OCI-LY3 (cell line): Measurements from ENCODE around the gene CDCA3.

ENCODE experiments used
- H2AFZ ChIP-seq: fragments of 200-600, 300-600 bp; shearing (Covaris generic); 2 replicates; pipeline ENCODE4 v1.6.0; 2014; ENCODE audit warnings: antibody characterized with exemption, low read depth, low read length
- H3K27ac ChIP-seq: fragments of 200-600, 300-600 bp; sonication (generic); 2 replicates; pipeline ENCODE4 v1.5.1; 2014; ENCODE audit warnings: mild to moderate bottlenecking, low read length, moderate library complexity, mixed read lengths
- H3K27me3 ChIP-seq: fragments of 200-600, 300-600 bp; sonication (generic); 2 replicates; pipeline ENCODE4 v1.6.1; 2014; ENCODE audit warnings: low read depth, low read length, mixed read lengths
- H3K36me3 ChIP-seq: fragments of 200-600, 300-600 bp; sonication (generic); replicated peaks from 2 replicates; pipeline ENCODE3; 2014; ENCODE audit warnings: low read depth, low read length, mixed read lengths
- H3K4me1 ChIP-seq: fragments of 300-600, 200-600 bp; sonication (generic); 2 replicates; pipeline ENCODE4 v1.6.1; 2014; ENCODE audit warnings: low read length, mixed read lengths
- H3K4me2 ChIP-seq: fragments of 200-600, 300-600 bp; sonication (generic); 2 replicates; pipeline ENCODE4 v1.6.1; 2014; ENCODE audit warnings: low read length, mixed read lengths
- H3K4me3 ChIP-seq: fragments of 300-600, 200-600 bp; sonication (generic); 2 replicates; pipeline ENCODE4 v1.5.1; 2014; ENCODE audit warnings: antibody characterized with exemption, mild to moderate bottlenecking, low read length, moderate library complexity
- H3K79me2 ChIP-seq: fragments of 300-600, 200-600 bp; shearing (Covaris generic); 2 replicates; pipeline ENCODE4 v1.6.1; 2014; ENCODE audit warnings: mild to moderate bottlenecking, low read length, mixed read lengths
- H3K9ac ChIP-seq: fragments of 300-600, 200-600 bp; shearing (Covaris generic); 2 replicates; pipeline ENCODE4 v1.6.0; 2014; ENCODE audit warnings: mild to moderate bottlenecking, low read length, moderate library complexity
- H3K9me3 ChIP-seq: fragments of 200-600, 300-600 bp; shearing (Covaris generic); 2 replicates; pipeline ENCODE4 v1.6.1; 2014; ENCODE audit warnings: low read length, mixed read lengths; ENCODE audit not compliant: insufficient read depth
- H4K20me1 ChIP-seq: fragments of 200-600, 300-600 bp; sonication (generic); 2 replicates; pipeline ENCODE4 v1.6.1; 2016; ENCODE audit warnings: low read length, mixed read lengths; ENCODE audit not compliant: insufficient read depth
- EZH2phosphoT487 ChIP-seq: fragments of 200-600 bp; shearing (Covaris generic); IDR thresholded peaks from 2 replicates; pipeline ENCODE4 v1.6.1; 2018; ENCODE audit warnings: antibody characterized with exemption, mixed run types, low read depth
- TF ChIP-seq, protein P1 (sequence below): fragments of 200-600, 300-600 bp; sonication (generic); IDR thresholded peaks from 2 replicates; pipeline ENCODE4 v1.5.1; 2014; ENCODE audit warnings: antibody characterized with exemption, low read length, low read depth

The CDCA3 gene

DNA sequence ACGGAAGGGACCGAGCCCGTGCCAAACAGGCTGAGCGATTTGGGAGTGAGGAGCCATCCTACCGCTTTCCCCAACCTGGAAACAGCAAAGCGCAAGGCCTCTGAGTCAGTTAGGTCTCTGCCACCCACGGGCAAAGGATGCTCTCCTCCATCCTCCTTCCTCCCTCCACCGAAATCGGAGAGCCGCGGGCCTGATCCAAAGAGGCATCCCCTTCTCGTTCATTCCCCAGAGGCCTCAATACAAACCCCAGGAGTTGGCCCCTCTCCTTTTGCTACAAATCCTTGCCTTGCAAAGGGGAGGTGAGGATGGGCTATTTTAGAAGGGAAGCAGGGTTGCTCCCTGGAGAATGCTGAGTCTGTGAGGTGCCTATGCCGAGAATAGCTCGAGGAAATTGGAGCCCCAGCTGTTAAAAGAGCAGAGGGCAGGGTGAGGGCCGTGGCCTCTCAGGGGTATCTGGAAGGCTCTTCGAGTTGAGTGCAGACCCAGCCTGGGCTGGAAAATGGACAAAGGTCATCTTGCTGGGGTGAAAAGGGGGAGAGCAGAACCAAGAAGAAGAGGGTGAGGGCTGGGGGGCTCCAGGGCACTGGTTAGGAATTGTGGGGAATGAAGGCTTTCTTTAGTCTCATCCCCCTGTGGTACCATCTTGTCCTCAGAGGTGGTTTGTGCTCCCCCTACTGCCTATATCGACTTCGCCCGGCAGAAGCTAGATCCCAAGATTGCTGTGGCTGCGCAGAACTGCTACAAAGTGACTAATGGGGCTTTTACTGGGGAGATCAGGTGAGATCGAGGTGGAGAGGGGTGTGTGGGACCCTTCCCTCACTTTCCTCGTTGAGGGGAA, 17.3 kb upstream of the CDCA3 start:
- H3K36me3 ChIP-seq, result peaks cover 44% of the 10 kb centered on the region
- H3K4me1 ChIP-seq, result peaks cover 46% of the 10 kb centered on the region
- no peak for TF ChIP-seq EZH2phosphoT487
- TF ChIP-seq, protein P1, sequence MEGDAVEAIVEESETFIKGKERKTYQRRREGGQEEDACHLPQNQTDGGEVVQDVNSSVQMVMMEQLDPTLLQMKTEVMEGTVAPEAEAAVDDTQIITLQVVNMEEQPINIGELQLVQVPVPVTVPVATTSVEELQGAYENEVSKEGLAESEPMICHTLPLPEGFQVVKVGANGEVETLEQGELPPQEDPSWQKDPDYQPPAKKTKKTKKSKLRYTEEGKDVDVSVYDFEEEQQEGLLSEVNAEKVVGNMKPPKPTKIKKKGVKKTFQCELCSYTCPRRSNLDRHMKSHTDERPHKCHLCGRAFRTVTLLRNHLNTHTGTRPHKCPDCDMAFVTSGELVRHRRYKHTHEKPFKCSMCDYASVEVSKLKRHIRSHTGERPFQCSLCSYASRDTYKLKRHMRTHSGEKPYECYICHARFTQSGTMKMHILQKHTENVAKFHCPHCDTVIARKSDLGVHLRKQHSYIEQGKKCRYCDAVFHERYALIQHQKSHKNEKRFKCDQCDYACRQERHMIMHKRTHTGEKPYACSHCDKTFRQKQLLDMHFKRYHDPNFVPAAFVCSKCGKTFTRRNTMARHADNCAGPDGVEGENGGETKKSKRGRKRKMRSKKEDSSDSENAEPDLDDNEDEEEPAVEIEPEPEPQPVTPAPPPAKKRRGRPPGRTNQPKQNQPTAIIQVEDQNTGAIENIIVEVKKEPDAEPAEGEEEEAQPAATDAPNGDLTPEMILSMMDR, result peak; percentile 21
- H3K9me3 ChIP-seq, result no peaks in the 10 kb centered on the region
- peaks cover 36% of the 10 kb centered on the region for H4K20me1 ChIP-seq
- H3K27ac ChIP-seq, result peak overlapping the region; percentile 79
- H3K4me2 ChIP-seq, result peak overlapping the region; percentile 100
- no peaks in the 10 kb centered on the region for H3K27me3 ChIP-seq
- peaks cover 25% of the 10 kb centered on the region for H3K79me2 ChIP-seq
- H2AFZ ChIP-seq, result no peak overlapping the region
- H3K4me3 ChIP-seq, result peak overlapping the region; percentile 100
- H3K9ac ChIP-seq, result peak overlapping the region; percentile 99

DNA sequence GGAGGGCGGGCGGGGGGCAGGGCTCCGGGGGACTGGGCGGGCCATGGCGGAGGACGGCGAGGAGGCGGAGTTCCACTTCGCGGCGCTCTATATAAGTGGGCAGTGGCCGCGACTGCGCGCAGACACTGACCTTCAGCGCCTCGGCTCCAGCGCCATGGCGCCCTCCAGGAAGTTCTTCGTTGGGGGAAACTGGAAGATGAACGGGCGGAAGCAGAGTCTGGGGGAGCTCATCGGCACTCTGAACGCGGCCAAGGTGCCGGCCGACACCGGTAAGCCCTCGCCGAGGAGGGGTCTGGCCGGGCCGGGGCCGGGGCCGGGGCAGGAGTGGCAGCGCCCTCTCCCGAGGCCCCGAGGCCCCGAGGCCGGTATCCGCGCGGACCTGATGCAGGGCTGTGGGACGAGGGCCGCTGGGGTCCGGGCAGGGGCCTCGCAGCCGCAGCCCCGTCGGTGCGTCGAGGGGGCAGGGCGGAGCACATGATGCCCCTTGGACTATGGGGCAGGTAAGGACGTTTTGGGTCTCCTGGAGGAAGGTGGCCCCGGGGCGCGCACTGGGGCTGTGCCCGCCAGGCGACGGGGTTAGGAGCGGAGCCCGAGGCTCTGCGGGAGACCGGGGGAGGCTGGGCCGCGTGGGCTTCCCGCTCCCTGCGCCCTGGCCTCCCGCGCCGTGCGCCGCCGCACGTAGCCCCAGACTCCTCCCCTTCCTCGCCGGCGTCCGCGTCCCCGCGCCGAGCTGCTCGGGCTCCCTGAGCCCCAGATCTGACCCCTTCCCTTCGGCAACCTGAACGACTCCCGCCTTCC, 16.5 kb upstream of the CDCA3 start, which contains the start of gene TPI1:
Gene TPI1 (plus strand): TSS at position 119 of the 798 bp plus-strand sequence. CDS start 36 bp downstream, at position 155.
- Histone ChIP-seq H3K79me2 (peaks cover 25% of the 10 kb centered on the region), H3K4me1 (peaks cover 43% of the 10 kb centered on the region), H3K9me3 (no peaks in the 10 kb centered on the region), H3K4me3 (peak within 1 kb of the TSS; percentile 100), H3K36me3 (peaks cover 51% of the 10 kb centered on the region), H4K20me1 (peaks cover 36% of the 10 kb centered on the region), H3K27me3 (no peaks in the 10 kb centered on the region), H3K27ac (peak within 1 kb of the TSS; percentile 79), H3K9ac (peak within 1 kb of the TSS; percentile 99), H3K4me2 (peak within 1 kb of the TSS; percentile 100), H2AFZ (0 out of 2 replicates have a peak within 1 kb of the TSS, but pooled peaks have one; percentile 60)
- no peak for TF ChIP-seq EZH2phosphoT487
- TF ChIP-seq, protein P1, result no peak

DNA sequence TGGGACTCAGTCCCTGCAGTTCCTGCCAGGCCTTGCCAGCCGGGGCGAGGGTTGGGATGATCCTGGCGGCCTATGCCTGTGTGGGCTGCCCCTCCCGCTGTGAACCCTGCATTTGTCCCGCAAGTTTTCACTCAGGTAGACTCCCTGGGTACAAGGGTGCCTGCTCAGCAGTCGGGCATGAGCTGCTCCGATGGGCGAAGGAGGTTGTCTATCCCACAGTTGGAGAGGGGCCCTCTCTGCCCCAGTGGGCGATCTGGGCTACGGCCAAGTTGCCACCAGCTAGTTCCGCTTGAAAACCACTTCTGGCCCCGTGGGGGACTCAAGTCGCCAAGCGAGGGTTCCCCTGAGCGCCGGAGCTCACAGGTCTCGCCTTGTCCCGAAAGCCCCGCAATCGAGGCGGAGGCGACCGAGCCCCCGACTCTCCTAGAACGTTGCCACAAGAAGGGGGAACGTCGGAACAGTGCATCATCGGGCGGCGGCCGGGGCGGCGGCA, 15.9 kb upstream of the CDCA3 start:
- no peak overlapping the region for H3K27ac ChIP-seq
- peaks cover 48% of the 10 kb centered on the region for H3K36me3 ChIP-seq
- peaks cover 33% of the 10 kb centered on the region for H4K20me1 ChIP-seq

More for the DNA sequence above, 15.9 kb upstream of the CDCA3 start:
- Histone ChIP-seq H3K27me3 (no peaks in the 10 kb centered on the region), H3K9ac (peak overlapping the region; percentile 66), H3K79me2 (peaks cover 25% of the 10 kb centered on the region), H3K4me3 (peak overlapping the region; percentile 100), H3K4me2 (peak overlapping the region; percentile 87), H2AFZ (0 out of 2 replicates have a peak overlapping the region, but pooled peaks have one; percentile 60), H3K4me1 (peaks cover 38% of the 10 kb centered on the region), H3K9me3 (no peaks in the 10 kb centered on the region)
- TF ChIP-seq, protein P1, result no peak
- no peak for TF ChIP-seq EZH2phosphoT487
